ENCODE measurements around the gene NT5C.

NT5C gene

DNA sequence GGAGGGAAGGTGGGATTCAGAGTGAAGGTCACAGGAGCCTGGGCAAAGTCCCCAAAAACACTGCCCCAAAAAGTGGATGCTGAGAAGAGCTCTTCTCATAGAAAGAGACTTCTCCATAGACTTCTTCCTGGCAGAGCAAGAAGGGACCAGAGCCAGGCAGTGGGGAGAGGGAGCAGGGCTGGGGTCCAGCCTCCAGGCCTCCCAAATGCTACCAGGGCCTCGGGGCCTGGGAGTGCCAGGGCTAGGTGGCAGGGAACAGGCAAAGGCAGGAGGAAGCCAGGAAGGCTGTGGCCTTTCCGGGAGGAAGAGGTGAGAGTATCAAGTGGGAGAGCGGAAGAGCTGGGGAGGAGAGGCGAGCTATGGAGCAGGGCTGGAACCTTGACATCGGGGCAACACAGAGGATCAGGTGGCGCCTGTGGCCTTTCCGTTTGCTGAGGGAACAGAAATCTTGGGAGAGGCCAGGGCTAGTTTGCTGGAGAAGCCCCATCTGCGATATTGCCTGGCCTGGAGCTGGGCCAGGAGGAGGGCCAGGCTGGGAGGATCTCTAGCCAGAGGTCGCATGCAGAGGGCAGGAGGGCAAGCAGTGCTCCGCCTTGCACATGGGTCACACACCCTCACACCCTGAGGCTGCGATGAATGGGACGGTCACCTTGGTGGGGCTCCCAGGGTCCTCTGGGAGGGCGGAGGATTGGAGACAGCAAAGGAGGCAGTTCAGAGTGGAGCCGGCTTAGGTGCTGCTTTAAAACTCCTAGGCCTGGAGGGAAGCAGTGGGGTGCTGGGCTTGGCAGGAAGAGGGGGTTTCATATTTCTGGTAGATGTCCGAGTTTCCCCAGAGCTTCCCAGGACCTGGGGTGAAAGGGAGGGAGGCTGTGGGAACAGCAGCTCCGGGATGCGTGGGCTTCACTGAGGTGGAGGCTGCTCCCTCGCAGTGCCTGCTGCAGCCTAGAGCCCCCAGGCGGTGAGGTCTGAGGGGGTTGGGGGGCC, 40.4 kb downstream of the NT5C start:
- no peak for DNase-seq

DNA sequence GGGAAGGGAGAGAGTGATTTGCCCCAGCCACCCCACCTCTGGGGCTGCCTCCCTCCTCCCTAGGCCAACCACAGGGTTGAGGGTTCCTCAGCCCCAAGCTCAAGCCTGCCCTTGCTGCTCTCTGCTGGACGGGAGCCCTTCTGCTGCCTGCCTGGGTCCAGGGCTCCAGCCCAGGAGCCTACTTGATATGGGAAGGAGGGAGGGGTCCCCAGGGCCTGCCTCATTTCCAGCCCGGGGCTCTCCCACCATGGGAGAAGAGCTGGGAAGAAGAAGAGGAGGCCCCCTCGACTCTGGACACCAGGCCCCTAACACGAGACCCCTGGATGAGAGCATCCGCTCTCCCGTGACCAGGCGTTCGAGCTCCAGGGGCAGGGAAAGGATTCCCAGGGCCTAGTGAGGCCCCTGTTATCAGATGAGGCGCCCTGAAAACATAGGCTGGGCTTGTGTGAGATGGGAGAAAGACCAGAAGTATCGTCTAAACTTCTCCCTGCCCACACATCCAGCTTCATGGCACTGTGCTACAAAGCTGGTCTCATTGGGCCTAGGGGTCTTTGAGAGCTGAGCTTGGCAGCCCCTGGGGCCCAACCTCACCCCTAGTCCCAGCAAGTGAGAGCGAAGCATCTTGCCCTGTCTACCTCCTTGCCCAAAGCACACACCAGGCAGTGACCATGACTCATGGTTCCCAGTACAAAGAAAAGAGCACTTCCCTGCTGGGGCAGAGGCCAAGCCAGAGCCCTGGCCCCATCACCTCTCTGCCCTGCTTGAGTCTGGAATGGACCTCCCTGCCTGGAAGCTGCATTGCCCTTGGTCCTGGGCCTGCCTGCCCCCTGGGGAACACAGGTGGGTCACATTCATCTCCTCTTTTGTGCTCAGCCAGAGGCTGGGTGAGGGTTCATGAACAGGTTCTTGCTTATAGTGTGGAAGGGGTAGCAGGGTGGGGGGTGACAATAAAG, 42.8 kb downstream of the NT5C start:
- no peak for DNase-seq

DNA sequence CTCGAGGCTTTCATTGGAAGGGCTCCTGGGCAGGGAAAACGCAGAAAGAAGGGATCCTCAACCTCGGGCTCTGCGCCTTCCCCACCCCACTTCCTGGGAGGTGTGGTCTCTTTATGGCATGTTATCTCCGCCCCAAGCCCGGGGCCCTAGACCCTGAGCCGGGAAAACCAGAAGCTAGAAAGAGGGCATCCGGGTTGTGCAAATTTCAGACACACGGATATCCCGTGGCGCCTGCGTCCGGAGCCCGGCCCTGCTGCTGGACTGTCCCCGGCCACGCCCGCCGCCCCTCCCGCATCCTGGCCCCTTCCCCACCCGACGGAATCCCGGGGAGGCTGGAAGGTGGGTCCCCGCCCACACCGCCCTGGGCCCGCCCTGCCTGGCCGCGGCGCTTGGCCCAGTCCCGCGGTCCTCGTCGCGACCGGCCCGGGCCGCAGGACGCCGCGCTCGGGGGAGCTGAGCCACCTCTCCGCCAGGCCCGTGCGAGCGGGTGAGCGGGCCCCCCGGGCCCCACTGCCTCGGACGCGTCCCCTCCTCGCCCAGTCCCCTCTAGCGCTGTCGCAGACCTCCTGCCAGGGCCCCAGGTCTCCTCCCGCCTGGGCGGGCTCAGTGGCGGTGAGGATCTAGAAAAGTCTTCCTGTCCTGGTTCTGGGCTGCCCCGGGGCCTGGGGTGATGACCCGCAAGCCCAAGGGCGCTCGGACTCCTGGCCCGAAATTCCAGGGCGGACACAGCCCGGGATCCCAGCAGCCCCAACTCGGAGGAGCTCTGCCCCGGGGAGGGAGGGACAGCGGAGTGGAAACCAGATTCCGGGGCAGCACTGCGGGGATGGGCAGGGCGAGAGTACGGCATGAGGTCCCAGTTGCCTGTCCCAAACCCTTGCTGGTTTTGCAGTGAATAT, 43.7 kb downstream of the NT5C start, which contains the start of gene SLC16A5:
Gene SLC16A5 (plus strand): TSS at position 397 of the 896 bp plus-strand sequence. CDS start 5,683 bp downstream, outside the sequence.
- no peak for DNase-seq

DNA sequence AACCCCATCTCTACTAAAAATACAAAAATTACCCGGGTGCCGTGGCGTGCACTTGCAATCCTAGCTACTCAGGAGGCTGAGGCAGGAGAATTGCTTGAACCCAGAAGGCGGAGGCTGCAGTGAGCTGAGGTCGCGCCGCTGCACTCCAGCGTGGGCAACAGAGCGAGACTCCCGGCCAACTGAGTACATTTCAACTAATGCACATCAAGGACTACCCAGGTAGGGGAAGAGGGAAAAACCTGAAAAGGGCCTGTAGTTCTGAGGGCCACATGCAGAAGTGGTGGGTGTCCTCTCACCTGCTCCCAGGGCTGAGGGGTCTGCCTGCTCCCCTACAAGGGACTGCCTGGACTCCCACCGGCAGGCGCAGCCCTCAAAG, 44.4 kb downstream of the NT5C start:
- no peak for DNase-seq

- no peak for DNase-seq
Measured at GRCh38 chr17:75086496-75087181, 44.9 kb downstream of the NT5C start.

DNA sequence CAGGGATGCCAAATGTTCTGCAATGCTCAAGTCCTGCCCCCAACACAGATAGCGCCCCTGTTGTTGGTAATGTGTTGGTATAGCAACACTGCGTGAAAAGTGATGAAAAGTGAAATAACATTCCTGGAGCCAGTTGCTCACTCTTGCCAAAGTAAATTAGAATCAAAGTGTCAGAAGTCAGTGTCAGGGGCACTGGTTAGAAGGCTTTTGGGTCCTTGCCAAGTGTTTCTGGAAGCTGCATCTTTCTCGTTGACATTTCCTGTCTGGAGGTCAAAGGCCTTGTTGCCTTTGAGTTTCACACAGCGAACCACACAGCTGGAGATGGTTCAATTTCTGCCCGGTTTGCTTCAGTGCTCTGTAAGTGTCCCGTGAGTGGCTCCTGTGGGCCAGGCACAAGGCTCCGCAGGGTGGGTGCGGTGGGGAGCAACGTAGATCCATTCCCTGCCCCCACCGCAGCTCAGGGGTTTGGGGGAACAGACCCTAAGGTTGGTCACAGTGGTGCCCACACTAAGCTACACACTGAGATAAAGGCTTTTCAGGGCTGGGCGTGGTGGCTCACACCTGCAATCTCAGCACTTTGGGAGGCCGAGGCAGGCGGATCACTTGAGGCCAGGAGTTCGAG, 47.4 kb downstream of the NT5C start:
- no peak for DNase-seq

DNA sequence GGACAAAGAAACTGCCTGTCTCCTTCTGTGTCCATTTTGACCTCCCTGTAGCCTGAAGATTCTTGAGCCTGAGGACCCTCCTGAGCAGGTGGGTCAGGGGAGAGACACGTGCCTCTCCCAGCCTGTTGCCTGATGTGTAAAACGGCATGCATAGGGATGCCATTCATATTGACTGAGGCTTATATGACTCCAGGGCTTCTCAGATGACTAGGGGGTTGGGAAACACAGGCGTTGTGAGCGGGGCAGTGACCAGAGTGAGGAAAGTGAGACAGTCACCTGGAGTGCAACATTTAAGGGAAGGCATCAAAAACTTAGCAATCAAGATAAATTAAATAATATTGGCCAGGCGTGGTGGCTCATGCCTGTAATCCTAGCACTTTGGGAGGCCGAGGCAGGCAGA, 48.9 kb downstream of the NT5C start:
- no peak for DNase-seq

DNA sequence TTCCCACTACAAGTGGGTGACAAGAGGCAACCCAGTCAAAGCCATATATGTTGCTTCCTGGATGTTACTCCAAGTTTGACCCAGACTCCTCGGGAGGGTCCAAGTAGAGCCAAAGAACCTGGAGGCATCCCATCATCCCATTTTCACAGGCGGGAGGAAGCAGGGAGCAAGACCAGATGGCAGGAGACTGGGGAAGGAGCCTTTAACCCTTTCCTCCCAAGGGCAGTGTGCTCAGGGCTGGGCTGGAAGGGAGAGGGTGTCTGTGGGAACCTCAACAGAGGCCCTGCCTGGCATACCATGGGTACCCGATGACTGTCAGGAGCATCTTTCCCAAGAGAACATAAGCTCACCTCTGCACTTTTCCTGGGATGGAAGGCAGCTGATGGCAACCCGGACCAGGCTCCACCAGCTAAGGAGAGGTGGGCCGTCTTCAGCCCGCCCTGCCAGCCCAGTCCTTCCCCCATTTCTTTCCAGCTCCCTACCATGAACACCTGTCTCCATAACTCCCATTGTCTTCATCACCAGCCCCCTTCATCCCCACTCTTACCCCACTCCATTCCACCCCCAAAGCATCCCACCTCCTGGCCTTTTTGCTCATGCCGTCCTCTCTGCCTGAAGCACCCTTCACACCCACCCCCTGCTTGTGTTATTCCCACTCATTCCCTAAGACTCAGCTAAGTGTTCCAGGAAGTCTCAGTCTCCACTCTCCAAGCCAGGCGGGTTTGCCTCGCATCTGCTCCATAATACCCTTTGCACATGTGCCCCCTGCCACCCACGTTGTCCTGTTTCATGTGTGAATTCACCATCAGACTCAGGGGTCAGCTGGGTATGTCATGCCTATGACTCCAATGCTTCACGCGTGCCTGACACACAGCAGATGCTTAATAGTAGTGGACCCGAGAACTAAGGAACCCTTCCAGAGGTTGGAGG, 49.7 kb downstream of the NT5C start:
- no peak for DNase-seq
